ENCODE measurements around the gene ANXA4.
"Not testable (repeated sequence)": the region's sequence is repeated elsewhere in the genome, so short reads cannot be mapped to it uniquely, and the experiment has no call there.

The ANXA4 gene

DNA sequence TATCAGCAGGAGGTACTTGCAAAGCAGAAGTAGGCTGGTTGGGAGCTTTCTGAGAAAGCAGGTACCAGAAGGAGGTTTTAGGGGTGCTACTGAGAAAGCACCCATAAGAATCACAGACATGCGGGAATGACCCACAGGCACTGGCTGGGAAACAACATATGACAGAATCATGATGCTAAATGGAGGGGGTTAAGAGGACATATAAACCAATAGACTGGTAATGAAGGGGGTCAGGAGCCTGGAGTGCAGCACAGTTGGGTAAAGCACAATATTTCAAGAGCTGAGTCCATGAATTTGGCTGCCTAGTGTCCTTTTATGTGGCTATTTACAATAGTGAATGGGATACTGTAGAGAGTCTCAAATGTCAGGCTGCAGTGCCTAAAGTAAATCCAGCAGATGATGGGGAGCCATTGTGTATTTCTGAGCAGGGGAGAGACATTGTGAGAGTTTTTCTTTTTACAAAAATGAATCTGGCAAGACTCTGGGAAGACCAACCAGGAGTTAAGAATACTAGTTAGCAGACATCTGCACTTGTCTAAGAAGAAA, 59.9 kb downstream of the ANXA4 start:
- TF ChIP-seq, protein P1, sequence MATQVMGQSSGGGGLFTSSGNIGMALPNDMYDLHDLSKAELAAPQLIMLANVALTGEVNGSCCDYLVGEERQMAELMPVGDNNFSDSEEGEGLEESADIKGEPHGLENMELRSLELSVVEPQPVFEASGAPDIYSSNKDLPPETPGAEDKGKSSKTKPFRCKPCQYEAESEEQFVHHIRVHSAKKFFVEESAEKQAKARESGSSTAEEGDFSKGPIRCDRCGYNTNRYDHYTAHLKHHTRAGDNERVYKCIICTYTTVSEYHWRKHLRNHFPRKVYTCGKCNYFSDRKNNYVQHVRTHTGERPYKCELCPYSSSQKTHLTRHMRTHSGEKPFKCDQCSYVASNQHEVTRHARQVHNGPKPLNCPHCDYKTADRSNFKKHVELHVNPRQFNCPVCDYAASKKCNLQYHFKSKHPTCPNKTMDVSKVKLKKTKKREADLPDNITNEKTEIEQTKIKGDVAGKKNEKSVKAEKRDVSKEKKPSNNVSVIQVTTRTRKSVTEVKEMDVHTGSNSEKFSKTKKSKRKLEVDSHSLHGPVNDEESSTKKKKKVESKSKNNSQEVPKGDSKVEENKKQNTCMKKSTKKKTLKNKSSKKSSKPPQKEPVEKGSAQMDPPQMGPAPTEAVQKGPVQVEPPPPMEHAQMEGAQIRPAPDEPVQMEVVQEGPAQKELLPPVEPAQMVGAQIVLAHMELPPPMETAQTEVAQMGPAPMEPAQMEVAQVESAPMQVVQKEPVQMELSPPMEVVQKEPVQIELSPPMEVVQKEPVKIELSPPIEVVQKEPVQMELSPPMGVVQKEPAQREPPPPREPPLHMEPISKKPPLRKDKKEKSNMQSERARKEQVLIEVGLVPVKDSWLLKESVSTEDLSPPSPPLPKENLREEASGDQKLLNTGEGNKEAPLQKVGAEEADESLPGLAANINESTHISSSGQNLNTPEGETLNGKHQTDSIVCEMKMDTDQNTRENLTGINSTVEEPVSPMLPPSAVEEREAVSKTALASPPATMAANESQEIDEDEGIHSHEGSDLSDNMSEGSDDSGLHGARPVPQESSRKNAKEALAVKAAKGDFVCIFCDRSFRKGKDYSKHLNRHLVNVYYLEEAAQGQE (IDR thresholded peaks at IDR 0.05; ENCODE audit: insufficient replicate concordance, low read depth) = no peak
- TF ChIP-seq SPI1 (IDR thresholded peaks at IDR 0.05; ENCODE audit: borderline replicate concordance, low read depth) (no peak), POLR2AphosphoS5 (IDR thresholded peaks at IDR 0.05; ENCODE audit: low read depth) (no peak), GABPA (IDR thresholded peaks at IDR 0.05; ENCODE audit: low read depth) (no peak)
- TF ChIP-seq, protein P2, sequence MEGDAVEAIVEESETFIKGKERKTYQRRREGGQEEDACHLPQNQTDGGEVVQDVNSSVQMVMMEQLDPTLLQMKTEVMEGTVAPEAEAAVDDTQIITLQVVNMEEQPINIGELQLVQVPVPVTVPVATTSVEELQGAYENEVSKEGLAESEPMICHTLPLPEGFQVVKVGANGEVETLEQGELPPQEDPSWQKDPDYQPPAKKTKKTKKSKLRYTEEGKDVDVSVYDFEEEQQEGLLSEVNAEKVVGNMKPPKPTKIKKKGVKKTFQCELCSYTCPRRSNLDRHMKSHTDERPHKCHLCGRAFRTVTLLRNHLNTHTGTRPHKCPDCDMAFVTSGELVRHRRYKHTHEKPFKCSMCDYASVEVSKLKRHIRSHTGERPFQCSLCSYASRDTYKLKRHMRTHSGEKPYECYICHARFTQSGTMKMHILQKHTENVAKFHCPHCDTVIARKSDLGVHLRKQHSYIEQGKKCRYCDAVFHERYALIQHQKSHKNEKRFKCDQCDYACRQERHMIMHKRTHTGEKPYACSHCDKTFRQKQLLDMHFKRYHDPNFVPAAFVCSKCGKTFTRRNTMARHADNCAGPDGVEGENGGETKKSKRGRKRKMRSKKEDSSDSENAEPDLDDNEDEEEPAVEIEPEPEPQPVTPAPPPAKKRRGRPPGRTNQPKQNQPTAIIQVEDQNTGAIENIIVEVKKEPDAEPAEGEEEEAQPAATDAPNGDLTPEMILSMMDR (IDR thresholded peaks at IDR 0.05; ENCODE audit: insufficient read depth, low read length) = no peak
- DNase-seq (ENCODE audit: low read depth in 1 of 2, low spot score in 1 of 2) = no peak

DNA sequence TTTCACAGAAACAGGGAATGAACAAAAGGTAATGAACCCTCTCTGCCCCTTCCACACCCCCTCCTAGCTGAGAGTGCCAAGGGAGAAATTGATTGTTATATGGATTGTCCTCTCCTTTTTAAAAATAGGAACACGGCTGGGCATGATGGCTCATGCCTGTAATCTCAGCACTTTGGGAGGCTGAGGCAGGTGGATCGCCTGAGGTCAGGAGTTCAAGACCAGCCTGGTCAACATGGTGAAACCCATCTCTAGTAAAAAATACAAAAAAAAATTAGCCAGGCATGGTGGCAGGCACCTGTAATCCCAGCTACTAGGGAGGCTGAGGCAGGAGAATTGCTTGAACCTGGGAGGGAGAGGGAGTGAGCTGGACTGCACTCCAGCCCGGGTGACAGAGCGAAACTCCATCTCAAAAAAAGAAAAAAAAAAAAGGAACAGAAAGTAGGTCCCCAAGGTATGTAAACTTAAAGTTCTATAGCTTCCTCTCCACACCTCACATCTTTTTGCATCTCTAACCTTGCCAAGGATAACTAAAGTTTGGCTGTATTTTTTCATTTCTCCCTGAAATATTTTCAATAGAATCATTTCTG, 60.9 kb downstream of the ANXA4 start:
- not testable (repeated sequence) for H3K4me3 ChIP-seq (replicated peaks; ENCODE audit: insufficient read depth, low read length); H3K27me3 ChIP-seq (ENCODE audit: insufficient read depth, poor library complexity, severe bottlenecking); H3K27ac ChIP-seq (replicated peaks); DNase-seq (ENCODE audit: low read depth in 1 of 2, low spot score in 1 of 2)

More for the DNA sequence above, 59.9 kb downstream of the ANXA4 start:
- Histone ChIP-seq H3K27me3 (ENCODE audit: insufficient read depth, poor library complexity, severe bottlenecking) (no peaks in the 10 kb centered on the region), H3K4me3 (replicated peaks; ENCODE audit: insufficient read depth, low read length) (no peak overlapping the region), H3K27ac (replicated peaks) (no peak overlapping the region)

DNA sequence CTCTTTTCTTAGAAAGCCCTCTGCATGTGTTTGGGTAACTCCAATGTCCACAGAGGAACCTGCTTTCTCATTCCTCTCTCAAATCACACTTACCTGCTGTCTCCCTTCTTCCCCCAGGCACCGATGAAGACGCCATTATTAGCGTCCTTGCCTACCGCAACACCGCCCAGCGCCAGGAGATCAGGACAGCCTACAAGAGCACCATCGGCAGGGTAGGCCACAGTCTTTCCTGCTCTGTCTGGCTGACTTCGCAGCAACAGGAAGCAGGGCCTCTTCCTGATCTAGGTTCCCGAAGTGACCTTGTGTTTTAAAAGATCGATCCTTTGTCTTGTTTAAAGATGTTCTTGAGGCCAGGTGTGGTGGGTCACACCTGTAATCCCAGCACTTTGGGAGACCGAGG, 62.5 kb downstream of the ANXA4 start:
- Histone ChIP-seq H3K4me3 (replicated peaks; ENCODE audit: insufficient read depth, low read length) (no peak overlapping the region), H3K27ac (replicated peaks) (peak overlapping the region; percentile 23), H3K27me3 (ENCODE audit: insufficient read depth, poor library complexity, severe bottlenecking) (no peaks in the 10 kb centered on the region)
- DNase-seq (ENCODE audit: low read depth in 1 of 2, low spot score in 1 of 2) = peak in 1 of 2 experiments; percentile 26
- TF ChIP-seq, protein P1 (IDR thresholded peaks at IDR 0.05; ENCODE audit: insufficient replicate concordance, low read depth) = no peak
- no peak for TF ChIP-seq GABPA (IDR thresholded peaks at IDR 0.05; ENCODE audit: low read depth)
- TF ChIP-seq, protein P2 (IDR thresholded peaks at IDR 0.05; ENCODE audit: insufficient read depth, low read length) = no peak
- TF ChIP-seq SPI1 (IDR thresholded peaks at IDR 0.05; ENCODE audit: borderline replicate concordance, low read depth) = no peak
- TF ChIP-seq POLR2AphosphoS5 (IDR thresholded peaks at IDR 0.05; ENCODE audit: low read depth) = no peak

DNA sequence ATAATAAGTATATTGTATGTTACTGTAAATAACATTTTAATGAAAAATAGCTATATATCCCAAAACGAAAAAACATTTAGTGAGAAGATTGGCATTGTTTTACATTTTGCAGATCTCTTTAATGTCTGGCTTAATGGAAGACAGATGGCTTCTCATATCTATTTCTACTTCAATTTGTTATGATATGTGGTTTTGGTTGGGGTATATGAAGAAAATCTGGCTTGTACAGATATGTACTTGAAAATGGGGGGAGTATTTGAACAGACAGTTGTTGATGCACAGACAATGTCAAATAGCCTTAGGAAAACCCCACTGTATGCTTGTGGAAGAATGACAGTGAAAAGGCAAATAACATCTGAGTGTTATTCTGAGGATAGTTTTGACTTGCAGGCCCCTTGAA, 64.0 kb downstream of the ANXA4 start:
- no peaks in the 10 kb centered on the region for H3K27me3 ChIP-seq (ENCODE audit: insufficient read depth, poor library complexity, severe bottlenecking)
- DNase-seq (ENCODE audit: low read depth in 1 of 2, low spot score in 1 of 2) = no peak
- TF ChIP-seq, protein P2 (IDR thresholded peaks at IDR 0.05; ENCODE audit: insufficient read depth, low read length) = no peak
- TF ChIP-seq POLR2AphosphoS5 (IDR thresholded peaks at IDR 0.05; ENCODE audit: low read depth) (no peak), SPI1 (IDR thresholded peaks at IDR 0.05; ENCODE audit: borderline replicate concordance, low read depth) (no peak), GABPA (IDR thresholded peaks at IDR 0.05; ENCODE audit: low read depth) (no peak)
- TF ChIP-seq, protein P1 (IDR thresholded peaks at IDR 0.05; ENCODE audit: insufficient replicate concordance, low read depth) = no peak
- no peak overlapping the region for H3K4me3 ChIP-seq (replicated peaks; ENCODE audit: insufficient read depth, low read length)
- no peak overlapping the region for H3K27ac ChIP-seq (replicated peaks)
